Adrenal gland (tissue), 5 donors: ENCODE measurements around the gene KPNA6.

Experiments
- POLR2A ChIP-seq, 2 donors: fragments of 450-650 bp; IDR thresholded peaks; one replicate each; pipeline ENCODE4 v1.6.1; 2017; ENCODE audit warnings: antibody characterized with exemption in 2 of 2, mild to moderate bottlenecking in 2 of 2, moderate library complexity in 1 of 2
- TF ChIP-seq, protein P1 (sequence below), 6 experiments: fragments of 450-650 bp in 4 of 6; fragments of 200-600 bp in 2 of 6; sonication (generic) in 1 of 6; IDR thresholded peaks; 1 replicate in 5 of 6; 2 replicates in 1 of 6; pipeline versions ENCODE4 v1.5.1 to v1.8.0; 2016 to 2021; ENCODE audit warnings: antibody characterized with exemption in 6 of 6, mild to moderate bottlenecking in 2 of 6, moderate library complexity in 1 of 6
- donor health status: DM: no; HTN: no; CAD: no.

DNA sequence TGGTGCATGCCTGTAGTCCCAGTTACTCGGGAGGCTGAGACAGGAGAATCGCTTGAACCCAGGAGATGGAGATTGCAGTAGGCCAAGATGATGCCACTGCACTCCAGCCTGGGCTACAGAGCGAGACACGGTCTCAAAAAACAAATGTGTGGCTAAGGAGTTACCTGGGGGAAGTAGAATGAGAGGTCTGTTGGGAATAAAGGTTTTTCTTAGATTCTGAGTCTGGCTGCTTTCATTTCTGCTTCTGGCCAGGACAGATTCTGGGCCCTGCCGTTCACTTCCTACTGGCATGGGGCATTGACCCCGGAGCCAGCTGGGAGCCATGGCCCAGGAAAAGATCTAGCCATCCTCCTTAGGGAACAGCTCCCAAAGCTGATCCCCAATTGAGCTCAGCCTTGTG, 100.6 kb downstream of the KPNA6 start:
- TF ChIP-seq, protein P1, sequence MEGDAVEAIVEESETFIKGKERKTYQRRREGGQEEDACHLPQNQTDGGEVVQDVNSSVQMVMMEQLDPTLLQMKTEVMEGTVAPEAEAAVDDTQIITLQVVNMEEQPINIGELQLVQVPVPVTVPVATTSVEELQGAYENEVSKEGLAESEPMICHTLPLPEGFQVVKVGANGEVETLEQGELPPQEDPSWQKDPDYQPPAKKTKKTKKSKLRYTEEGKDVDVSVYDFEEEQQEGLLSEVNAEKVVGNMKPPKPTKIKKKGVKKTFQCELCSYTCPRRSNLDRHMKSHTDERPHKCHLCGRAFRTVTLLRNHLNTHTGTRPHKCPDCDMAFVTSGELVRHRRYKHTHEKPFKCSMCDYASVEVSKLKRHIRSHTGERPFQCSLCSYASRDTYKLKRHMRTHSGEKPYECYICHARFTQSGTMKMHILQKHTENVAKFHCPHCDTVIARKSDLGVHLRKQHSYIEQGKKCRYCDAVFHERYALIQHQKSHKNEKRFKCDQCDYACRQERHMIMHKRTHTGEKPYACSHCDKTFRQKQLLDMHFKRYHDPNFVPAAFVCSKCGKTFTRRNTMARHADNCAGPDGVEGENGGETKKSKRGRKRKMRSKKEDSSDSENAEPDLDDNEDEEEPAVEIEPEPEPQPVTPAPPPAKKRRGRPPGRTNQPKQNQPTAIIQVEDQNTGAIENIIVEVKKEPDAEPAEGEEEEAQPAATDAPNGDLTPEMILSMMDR (IDR thresholded peaks at IDR 0.05) = no peak
- TF ChIP-seq POLR2A (IDR thresholded peaks at IDR 0.05) = no peak
